HG03196 (cell line): ENCODE results near the gene FAM177A1.

Source experiments
- ATAC-seq: cut with Tn5 transposase; IDR thresholded peaks from one replicate; pipeline ENCODE4 v1.9.1; 2021; ENCODE audit not compliant: unreplicated experiment

The FAM177A1 gene

DNA sequence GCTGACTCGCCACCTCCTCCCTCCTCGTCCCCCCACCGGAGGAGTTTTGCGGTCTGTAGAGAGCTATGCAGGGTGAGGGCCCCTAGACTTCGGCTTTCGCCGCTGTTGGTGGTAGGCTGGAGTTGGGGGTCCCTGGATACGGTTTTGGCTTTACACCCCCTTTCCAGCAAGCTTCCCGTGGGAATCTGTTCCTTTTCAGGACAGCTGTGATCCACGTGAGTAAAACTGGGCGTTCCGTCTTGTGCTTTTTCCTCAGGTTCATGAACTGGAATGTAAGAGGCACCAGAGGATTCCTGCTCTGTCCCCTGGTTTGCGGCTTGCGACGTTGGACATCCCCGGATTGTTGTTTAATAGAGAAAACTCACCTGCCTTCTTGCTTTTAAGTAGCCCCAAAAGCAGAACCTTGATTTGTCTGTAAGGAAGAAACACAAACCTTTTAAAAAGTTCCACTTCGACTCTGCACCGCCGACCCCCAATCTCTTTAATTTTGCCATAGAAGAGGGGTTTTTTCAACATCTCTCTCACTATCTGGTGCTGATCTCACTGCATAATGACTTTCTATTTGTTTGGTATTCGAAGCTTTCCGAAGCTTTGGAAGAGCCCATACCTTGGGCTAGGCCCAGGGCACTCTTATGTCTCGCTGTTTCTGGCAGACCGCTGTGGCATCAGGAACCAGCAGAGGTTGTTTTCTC lies 76.8 kb downstream of the FAM177A1 start:
- peak; percentile 1 for ATAC-seq

DNA sequence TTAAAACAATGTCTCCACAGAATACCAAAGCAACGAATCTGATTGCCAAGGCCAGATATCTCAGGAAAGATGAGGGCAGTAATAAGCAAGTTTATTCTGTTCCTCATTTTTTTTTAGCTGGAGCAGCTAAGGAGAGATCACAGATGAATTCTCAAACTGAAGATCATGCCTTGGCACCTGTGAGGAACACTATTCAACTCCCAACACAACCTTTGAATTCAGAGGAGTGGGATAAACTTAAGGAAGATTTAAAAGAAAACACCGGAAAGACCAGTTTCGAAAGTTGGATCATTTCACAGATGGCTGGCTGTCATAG lies 77.3 kb downstream of the FAM177A1 start:
- ATAC-seq = no peak

DNA sequence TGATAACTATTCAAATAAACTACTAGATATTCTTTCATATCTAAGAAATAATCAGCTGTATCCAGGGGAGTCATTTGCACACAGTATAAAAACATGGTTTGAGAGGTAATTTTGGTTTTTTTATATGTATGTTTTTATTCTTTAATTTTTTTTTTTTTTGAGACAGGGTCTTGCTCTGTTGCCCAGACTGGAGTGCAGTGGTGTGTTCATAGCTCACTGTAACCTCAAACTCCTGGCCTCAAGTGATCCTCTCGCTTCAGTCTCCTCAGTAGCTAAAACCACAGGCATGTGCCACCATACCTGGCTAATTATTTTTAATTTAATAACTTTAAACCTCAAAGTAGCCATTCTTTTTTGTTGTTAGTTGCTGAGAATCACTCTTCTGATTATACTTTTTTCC lies 78.1 kb downstream of the FAM177A1 start:
- ATAC-seq = no peak
